ENCODE measurements around the gene NR6A1. TPM values are rescaled to one million over a fixed set of nuclear protein-coding genes. Genes with fewer than 3 reads are reported as not detected.

Gene NR6A1
- total RNA-seq, 1 experiment from 2014 or later = 0.91 TPM

GRCh38 chr9:124635285-124635684, 135.8 kb downstream of the NR6A1 start:
- Mint-ChIP-seq H3K27me3 (ENCODE audit: insufficient read depth, unreplicated experiment) (no peaks in the 10 kb centered on the region), H3K36me3 (ENCODE audit: insufficient read depth, unreplicated experiment) (no peaks in the 10 kb centered on the region), H3K4me1 (ENCODE audit: insufficient read depth, unreplicated experiment) (peaks cover 10% of the 10 kb centered on the region), H3K27ac (ENCODE audit: low read depth, unreplicated experiment) (no peak overlapping the region), H3K9me3 (ENCODE audit: unreplicated experiment) (no peaks in the 10 kb centered on the region), H3K4me3 (ENCODE audit: unreplicated experiment) (no peak overlapping the region)
- no TSS peak for BruUV-seq (replicated peaks)
- intact Hi-C loops (cut with micrococcal nuclease) = no loop called here
- CTCF ChIA-PET = interaction anchor here (0.5 to 1.6 kb wide), 3 partner anchors 16 to 84 kb away, joined by 3 to 5 read pairs (median 4); no protein-coding TSS in a partner anchor
- TF ChIP-seq, protein P1, sequence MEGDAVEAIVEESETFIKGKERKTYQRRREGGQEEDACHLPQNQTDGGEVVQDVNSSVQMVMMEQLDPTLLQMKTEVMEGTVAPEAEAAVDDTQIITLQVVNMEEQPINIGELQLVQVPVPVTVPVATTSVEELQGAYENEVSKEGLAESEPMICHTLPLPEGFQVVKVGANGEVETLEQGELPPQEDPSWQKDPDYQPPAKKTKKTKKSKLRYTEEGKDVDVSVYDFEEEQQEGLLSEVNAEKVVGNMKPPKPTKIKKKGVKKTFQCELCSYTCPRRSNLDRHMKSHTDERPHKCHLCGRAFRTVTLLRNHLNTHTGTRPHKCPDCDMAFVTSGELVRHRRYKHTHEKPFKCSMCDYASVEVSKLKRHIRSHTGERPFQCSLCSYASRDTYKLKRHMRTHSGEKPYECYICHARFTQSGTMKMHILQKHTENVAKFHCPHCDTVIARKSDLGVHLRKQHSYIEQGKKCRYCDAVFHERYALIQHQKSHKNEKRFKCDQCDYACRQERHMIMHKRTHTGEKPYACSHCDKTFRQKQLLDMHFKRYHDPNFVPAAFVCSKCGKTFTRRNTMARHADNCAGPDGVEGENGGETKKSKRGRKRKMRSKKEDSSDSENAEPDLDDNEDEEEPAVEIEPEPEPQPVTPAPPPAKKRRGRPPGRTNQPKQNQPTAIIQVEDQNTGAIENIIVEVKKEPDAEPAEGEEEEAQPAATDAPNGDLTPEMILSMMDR (IDR thresholded peaks at IDR 0.05; ENCODE audit: unreplicated experiment) = no peak
- POLR2A ChIA-PET = interaction anchor here (0.7 to 1.4 kb wide), 2 partner anchors 17 to 170 kb away, joined by 3 to 4 read pairs; no protein-coding TSS in a partner anchor
- DNase-seq (ENCODE audit: unreplicated experiment) = no peak

DNA sequence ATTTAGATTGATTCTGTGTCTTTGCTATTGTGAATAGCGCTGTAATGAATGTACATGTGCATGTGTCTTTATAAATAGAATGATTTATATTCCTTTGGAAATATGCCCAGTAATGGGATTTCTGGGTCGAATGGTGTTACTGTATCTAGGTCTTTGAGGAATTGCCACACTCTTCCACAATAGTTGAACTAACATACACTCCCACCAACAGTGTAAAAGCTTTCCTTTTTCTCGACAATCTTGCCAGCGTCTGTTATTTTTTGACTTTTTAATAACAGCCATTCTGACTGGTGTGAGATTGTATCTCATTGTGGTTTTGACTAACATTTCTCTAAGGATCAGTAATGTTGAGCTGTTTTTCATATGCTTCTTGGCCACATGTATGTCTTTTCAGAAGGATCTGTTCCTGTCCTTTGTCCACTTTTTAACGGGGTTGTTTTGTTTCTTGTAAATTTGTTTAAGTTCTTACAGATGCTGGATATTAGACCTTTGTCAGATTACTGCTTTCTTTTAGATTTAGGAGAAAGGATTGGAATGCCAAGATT, 139.0 kb downstream of the NR6A1 start:
- H3K36me3 Mint-ChIP-seq (ENCODE audit: insufficient read depth, unreplicated experiment) = no peaks in the 10 kb centered on the region
- no peaks in the 10 kb centered on the region for H3K27me3 Mint-ChIP-seq (ENCODE audit: insufficient read depth, unreplicated experiment)
- ChIA-PET POLR2A (interaction anchor here (0.9 to 5.3 kb wide), 3 partner anchors 15 to 27 kb away, joined by 3 to 41 read pairs (median 12); no protein-coding TSS in a partner anchor), CTCF (interaction anchor here (0.7 to 1.9 kb wide), 4 partner anchors 11 to 88 kb away, joined by 3 to 7 read pairs (median 5); no protein-coding TSS in a partner anchor)
- no TSS peak for BruUV-seq (replicated peaks)
- H3K9me3 Mint-ChIP-seq (ENCODE audit: unreplicated experiment) = no peaks in the 10 kb centered on the region
- peak overlapping the region; percentile 62 for H3K27ac Mint-ChIP-seq (ENCODE audit: low read depth, unreplicated experiment)
- H3K4me1 Mint-ChIP-seq (ENCODE audit: insufficient read depth, unreplicated experiment) = peaks cover 10% of the 10 kb centered on the region
- H3K4me3 Mint-ChIP-seq (ENCODE audit: unreplicated experiment) = no peak overlapping the region
- TF ChIP-seq, protein P1 (IDR thresholded peaks at IDR 0.05; ENCODE audit: unreplicated experiment) = no peak
- DNase-seq (ENCODE audit: unreplicated experiment) = peak; percentile 23
- intact Hi-C loops (cut with micrococcal nuclease) = no loop called here

DNA sequence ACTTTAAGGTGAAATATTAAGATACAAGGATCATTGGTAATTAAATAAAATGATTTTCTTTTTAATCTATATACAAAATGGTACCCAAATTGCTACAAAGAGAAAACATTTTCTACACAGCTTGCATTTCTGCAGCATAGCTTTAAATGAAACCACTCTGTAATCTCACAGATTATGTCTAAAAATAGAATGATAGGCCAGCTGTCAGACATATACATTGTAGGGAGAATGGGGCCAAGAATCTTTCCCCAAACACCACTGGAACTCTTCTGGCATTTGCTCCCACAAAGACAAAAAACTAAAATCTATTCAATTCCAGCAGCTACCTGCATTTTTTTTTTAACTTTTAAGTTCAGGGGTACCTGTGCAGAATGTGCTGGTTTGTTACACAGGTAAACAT, 139.8 kb downstream of the NR6A1 start:
- TF ChIP-seq, protein P1 (IDR thresholded peaks at IDR 0.05; ENCODE audit: unreplicated experiment) = no peak
- H3K36me3 Mint-ChIP-seq (ENCODE audit: insufficient read depth, unreplicated experiment) = no peaks in the 10 kb centered on the region
- intact Hi-C loops (cut with micrococcal nuclease) = no loop called here
- H3K4me3 Mint-ChIP-seq (ENCODE audit: unreplicated experiment) = no peak overlapping the region
- ChIA-PET POLR2A (interaction anchor here (0.9 to 5.3 kb wide), 3 partner anchors 14 to 28 kb away, joined by 3 to 41 read pairs (median 12); no protein-coding TSS in a partner anchor), CTCF (interaction anchor here (0.5 to 1.9 kb wide), 5 partner anchors 14 to 1675 kb away, joined by 3 to 7 read pairs (median 4); no protein-coding TSS in a partner anchor)
- H3K4me1 Mint-ChIP-seq (ENCODE audit: insufficient read depth, unreplicated experiment) = peaks cover 10% of the 10 kb centered on the region
- DNase-seq (ENCODE audit: unreplicated experiment) = no peak
- no peaks in the 10 kb centered on the region for H3K27me3 Mint-ChIP-seq (ENCODE audit: insufficient read depth, unreplicated experiment)
- H3K27ac Mint-ChIP-seq (ENCODE audit: low read depth, unreplicated experiment) = no peak overlapping the region
- H3K9me3 Mint-ChIP-seq (ENCODE audit: unreplicated experiment) = no peaks in the 10 kb centered on the region
- BruUV-seq (replicated peaks) = no TSS peak

DNA sequence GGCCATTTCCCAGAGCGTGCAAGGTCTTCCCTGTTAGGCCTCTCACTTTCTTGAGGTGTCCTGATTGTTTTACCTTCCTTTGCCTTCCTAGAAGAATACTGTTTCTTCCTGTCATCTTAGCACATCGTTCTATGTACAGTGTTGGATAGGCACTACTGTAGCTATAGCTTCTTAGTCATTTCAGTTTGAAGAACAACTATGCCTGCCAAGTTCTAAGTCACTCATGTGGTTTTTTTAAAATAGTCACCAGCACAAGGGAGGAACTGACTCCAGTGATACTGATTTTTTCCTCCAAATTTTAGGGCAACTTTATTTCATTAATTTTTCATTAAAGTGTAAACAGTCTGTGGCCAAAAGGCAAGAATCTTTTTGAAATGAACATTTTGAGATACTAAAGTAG, 141.5 kb downstream of the NR6A1 start:
- Mint-ChIP-seq H3K4me1 (ENCODE audit: insufficient read depth, unreplicated experiment) (peaks cover 10% of the 10 kb centered on the region), H3K36me3 (ENCODE audit: insufficient read depth, unreplicated experiment) (no peaks in the 10 kb centered on the region), H3K9me3 (ENCODE audit: unreplicated experiment) (no peaks in the 10 kb centered on the region), H3K27me3 (ENCODE audit: insufficient read depth, unreplicated experiment) (no peaks in the 10 kb centered on the region), H3K27ac (ENCODE audit: low read depth, unreplicated experiment) (no peak overlapping the region), H3K4me3 (ENCODE audit: unreplicated experiment) (no peak overlapping the region)
- TF ChIP-seq, protein P1 (IDR thresholded peaks at IDR 0.05; ENCODE audit: unreplicated experiment) = no peak
- DNase-seq (ENCODE audit: unreplicated experiment) = peak; percentile 35
- POLR2A ChIA-PET = interaction anchor here (0.8 to 5.3 kb wide), 6 partner anchors 22 to 142 kb away, joined by 3 to 41 read pairs (median 4); no protein-coding TSS in a partner anchor
- CTCF ChIA-PET = interaction anchor here (0.8 to 2.6 kb wide), 4 partner anchors 12 to 235 kb away, joined by 3 to 13 read pairs (median 8); no protein-coding TSS in a partner anchor
- intact Hi-C loops (cut with micrococcal nuclease) = no loop called here
- BruUV-seq (replicated peaks) = no TSS peak
